ENCODE measurements around the gene CLIC6. TPM values are rescaled to one million over a fixed set of nuclear protein-coding genes. Genes with fewer than 3 reads are reported as not detected.

CLIC6 gene
- total RNA-seq (2022), result 0.24 and 0.42 TPM in 2 replicates
- percentile 30 among the genes with signal in this experiment for Bru-seq, nascent RNA
- percentile 16 among the genes with signal in this experiment for BruChase-seq, experiment 1, labeled RNA remaining after a 6-hour chase
- percentile 19 among the genes with signal in this experiment for BruChase-seq, experiment 2, labeled RNA remaining after a 2-hour chase
- long read RNA-seq, partial matches to known transcripts, result 0 of 1 reads
- long read RNA-seq, other reads (novel, unspliced or antisense), result 1 of 1 reads

- Mint-ChIP-seq H3K27me3 (ENCODE audit: unreplicated experiment) (peaks cover 25% of the 10 kb centered on the region), H3K4me1 (ENCODE audit: low read depth, unreplicated experiment) (peaks cover 16% of the 10 kb centered on the region), H3K4me3 (ENCODE audit: low read depth, unreplicated experiment) (no peak within 1 kb of the TSS), H3K9me3 (ENCODE audit: low read depth, unreplicated experiment) (no peaks in the 10 kb centered on the region), H3K36me3 (ENCODE audit: insufficient read depth, unreplicated experiment) (peaks cover 4% of the 10 kb centered on the region), H3K27ac (ENCODE audit: unreplicated experiment) (no peak within 1 kb of the TSS)
- CTCF ChIA-PET, result no interaction called here
- no TSS peak for BruUV-seq (replicated peaks)
- no peak for DNase-seq
- intact Hi-C loops (cut with micrococcal nuclease; ENCODE audit: unreplicated experiment), result no loop called here
- TF ChIP-seq, protein P1, sequence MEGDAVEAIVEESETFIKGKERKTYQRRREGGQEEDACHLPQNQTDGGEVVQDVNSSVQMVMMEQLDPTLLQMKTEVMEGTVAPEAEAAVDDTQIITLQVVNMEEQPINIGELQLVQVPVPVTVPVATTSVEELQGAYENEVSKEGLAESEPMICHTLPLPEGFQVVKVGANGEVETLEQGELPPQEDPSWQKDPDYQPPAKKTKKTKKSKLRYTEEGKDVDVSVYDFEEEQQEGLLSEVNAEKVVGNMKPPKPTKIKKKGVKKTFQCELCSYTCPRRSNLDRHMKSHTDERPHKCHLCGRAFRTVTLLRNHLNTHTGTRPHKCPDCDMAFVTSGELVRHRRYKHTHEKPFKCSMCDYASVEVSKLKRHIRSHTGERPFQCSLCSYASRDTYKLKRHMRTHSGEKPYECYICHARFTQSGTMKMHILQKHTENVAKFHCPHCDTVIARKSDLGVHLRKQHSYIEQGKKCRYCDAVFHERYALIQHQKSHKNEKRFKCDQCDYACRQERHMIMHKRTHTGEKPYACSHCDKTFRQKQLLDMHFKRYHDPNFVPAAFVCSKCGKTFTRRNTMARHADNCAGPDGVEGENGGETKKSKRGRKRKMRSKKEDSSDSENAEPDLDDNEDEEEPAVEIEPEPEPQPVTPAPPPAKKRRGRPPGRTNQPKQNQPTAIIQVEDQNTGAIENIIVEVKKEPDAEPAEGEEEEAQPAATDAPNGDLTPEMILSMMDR (IDR thresholded peaks at IDR 0.05; ENCODE audit: unreplicated experiment), result no peak
These were observed at the start of gene CLIC6 for GRCh38 chr21:34668803-34669148. TSS of gene CLIC6 (plus strand) at chr21:34668994. CDS start at chr21:34669389, 395 bp downstream.

DNA sequence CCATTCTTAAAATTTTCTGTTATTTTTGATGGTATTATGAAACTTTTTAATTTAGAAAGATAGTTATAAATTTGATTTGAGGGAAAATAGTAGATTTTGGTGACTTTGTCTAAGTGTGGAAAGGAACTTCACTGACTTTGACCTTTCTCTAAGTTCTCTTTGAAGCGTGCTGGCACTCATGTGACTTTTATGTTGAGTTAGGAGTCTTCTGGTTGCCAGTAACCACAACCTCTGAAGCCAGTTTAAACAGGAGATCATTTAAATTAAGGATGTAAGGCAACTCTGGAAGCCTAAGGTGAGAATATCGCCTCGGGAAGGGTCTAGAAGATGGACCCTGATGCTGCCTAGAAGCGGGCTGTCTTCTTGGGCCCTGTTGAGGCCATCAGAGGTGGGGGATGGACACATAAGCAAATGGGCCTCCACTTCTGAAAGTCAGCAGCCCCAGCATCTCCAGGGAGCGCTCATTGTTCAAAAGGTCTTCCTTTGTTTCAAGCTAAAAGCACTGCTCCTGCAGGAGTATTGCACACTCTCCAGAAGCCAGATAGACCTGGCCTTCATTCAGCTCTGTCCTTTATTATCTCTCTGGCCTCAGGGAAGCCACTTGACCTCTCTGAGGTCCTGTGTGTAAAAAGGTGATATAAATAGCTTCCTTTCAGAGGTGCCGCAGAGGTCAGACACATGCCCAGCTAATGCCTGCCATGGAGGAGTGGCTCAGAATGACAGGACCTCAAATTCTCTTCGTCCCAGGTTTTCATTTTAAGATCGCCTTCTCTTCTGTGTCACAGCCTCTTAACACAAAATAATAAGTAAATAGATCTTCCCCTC lies 48.7 kb upstream of the CLIC6 start:
- H3K27me3 Mint-ChIP-seq (ENCODE audit: unreplicated experiment), result peaks cover 51% of the 10 kb centered on the region
- intact Hi-C loops (cut with micrococcal nuclease; ENCODE audit: unreplicated experiment), result no loop called here
- no TSS peak for BruUV-seq (replicated peaks)
- no peak for DNase-seq
- CTCF ChIA-PET, result interaction anchor here (1.0 kb wide), 1 partner anchor 109 kb away, joined by 3 read pairs; no protein-coding TSS in a partner anchor
- no peaks in the 10 kb centered on the region for H3K9me3 Mint-ChIP-seq (ENCODE audit: low read depth, unreplicated experiment)
- H3K4me3 Mint-ChIP-seq (ENCODE audit: low read depth, unreplicated experiment), result no peak overlapping the region
- H3K36me3 Mint-ChIP-seq (ENCODE audit: insufficient read depth, unreplicated experiment), result peaks cover 4% of the 10 kb centered on the region
- TF ChIP-seq, protein P1 (IDR thresholded peaks at IDR 0.05; ENCODE audit: unreplicated experiment), result no peak
- no peaks in the 10 kb centered on the region for H3K4me1 Mint-ChIP-seq (ENCODE audit: low read depth, unreplicated experiment)
- no peak overlapping the region for H3K27ac Mint-ChIP-seq (ENCODE audit: unreplicated experiment)

DNA sequence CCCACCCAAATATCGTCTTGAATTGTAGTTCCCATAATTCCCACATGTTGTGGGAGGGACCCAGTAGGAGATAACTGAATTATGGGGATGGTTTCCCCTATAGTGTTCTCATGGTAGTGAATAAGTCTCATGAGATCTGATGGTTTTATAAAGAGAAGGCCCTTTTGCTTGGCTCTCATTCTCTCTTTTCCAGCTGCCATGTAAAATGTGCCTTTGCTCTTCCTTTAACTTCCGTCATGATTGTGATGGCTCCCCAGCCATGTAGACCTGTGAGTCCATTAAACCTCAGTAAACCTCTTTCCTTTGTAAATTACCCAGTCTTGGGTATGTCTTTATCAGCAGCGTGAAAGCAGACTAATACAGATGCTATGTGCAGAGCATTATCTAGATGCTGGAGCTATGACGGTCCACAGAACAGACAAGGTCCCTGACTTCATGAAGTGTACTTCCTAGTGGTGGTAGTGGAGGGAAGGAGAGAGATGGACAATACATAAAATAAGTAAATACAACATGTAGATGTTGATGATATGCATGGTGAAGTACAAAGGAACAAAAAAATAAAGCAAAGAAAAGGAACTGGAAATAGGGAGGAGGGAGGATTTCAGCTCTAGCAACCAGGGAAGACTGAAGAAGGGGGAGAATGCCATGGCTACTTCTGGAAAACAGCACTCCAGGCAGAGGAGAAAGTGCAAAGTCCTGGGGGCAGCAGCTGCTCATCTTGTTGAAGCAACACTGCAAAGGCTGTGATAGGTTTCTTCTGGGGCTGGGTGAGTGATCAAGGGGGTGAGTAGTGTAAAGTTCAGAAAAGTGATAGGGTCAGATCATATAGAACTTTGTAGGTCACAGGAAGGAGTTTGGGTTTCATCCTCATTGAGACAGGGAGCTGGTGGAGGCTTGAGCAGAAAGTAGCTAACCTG lies 47.1 kb upstream of the CLIC6 start:
- H3K4me1 Mint-ChIP-seq (ENCODE audit: low read depth, unreplicated experiment), result no peaks in the 10 kb centered on the region

DNA sequence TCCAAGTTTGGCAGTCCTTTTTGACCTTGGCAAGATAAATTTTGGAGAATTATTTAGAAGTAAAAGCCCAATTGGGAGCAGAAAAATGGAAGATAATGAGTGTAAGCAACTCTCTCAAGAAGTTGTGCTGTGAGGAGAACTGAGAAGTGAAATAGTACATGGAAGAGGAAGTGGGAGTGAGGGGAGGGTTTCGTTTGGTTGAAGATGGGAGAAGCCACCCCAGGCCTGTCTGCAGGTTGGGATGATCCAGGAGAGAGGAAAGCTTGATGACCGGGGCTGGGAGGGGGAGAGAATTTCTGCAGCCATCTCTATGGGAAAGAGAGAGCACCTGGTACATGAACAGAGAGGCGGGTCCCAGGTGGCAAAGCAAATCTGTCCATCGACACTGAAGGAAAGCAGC lies 45.3 kb upstream of the CLIC6 start:
- Mint-ChIP-seq H3K9me3 (ENCODE audit: low read depth, unreplicated experiment) (no peaks in the 10 kb centered on the region), H3K4me1 (ENCODE audit: low read depth, unreplicated experiment) (no peaks in the 10 kb centered on the region), H3K27me3 (ENCODE audit: unreplicated experiment) (peaks cover 49% of the 10 kb centered on the region), H3K36me3 (ENCODE audit: insufficient read depth, unreplicated experiment) (no peaks in the 10 kb centered on the region), H3K4me3 (ENCODE audit: low read depth, unreplicated experiment) (no peak overlapping the region), H3K27ac (ENCODE audit: unreplicated experiment) (no peak overlapping the region)
- BruUV-seq (replicated peaks), result no TSS peak
- intact Hi-C loops (cut with micrococcal nuclease; ENCODE audit: unreplicated experiment), result no loop called here
- no peak for DNase-seq
- CTCF ChIA-PET, result no interaction called here
- TF ChIP-seq, protein P1 (IDR thresholded peaks at IDR 0.05; ENCODE audit: unreplicated experiment), result no peak

More for the DNA sequence above, 47.1 kb upstream of the CLIC6 start:
- no TSS peak for BruUV-seq (replicated peaks)
- H3K36me3 Mint-ChIP-seq (ENCODE audit: insufficient read depth, unreplicated experiment), result no peaks in the 10 kb centered on the region
- peaks cover 61% of the 10 kb centered on the region for H3K27me3 Mint-ChIP-seq (ENCODE audit: unreplicated experiment)
- intact Hi-C loops (cut with micrococcal nuclease; ENCODE audit: unreplicated experiment), result no loop called here
- H3K4me3 Mint-ChIP-seq (ENCODE audit: low read depth, unreplicated experiment), result no peak overlapping the region
- no peaks in the 10 kb centered on the region for H3K9me3 Mint-ChIP-seq (ENCODE audit: low read depth, unreplicated experiment)
- TF ChIP-seq, protein P1 (IDR thresholded peaks at IDR 0.05; ENCODE audit: unreplicated experiment), result no peak
- DNase-seq, result no peak
- CTCF ChIA-PET, result interaction anchor here (1.0 kb wide), 1 partner anchor 111 kb away, joined by 3 read pairs; no protein-coding TSS in a partner anchor
- no peak overlapping the region for H3K27ac Mint-ChIP-seq (ENCODE audit: unreplicated experiment)

Measured in Calu3 (cell line).